ENCODE results near the gene MEIS3. TPM values are rescaled to one million over a fixed set of nuclear protein-coding genes. Genes with fewer than 3 reads are reported as not detected.

MEIS3 gene
- total RNA-seq, 1 experiment from 2014 or later = 1.3 TPM

DNA sequence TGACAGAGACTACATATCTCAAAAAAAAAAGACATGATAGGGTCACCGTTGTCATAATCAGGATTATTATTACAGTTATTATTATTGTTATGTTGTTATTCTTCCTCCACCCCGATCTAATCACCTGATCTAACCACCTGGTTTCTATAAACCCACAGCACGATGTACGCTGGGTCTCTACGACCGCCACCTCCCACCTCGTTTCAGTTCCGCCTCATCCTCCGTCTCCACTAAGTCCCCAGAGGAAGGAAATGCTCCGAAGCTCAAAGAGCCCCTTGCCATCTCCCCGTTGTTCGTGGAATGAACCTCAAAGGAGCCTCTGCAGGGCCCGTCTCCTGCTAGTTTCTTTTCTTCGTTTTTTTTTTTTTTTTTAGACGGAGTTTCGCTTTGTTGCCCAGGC lies 15.9 kb upstream of the MEIS3 start:
- TF ChIP-seq CTCF (conservative IDR thresholded peaks at IDR 0.05; ENCODE audit: low read depth, low read length) = no peak
- no peak for TF ChIP-seq EZH2phosphoT487 (IDR thresholded peaks at IDR 0.05; ENCODE audit: borderline replicate concordance, low read length)
- TF ChIP-seq EZH2 (IDR thresholded peaks at IDR 0.05; ENCODE audit: low read length, unreplicated experiment) = no peak
- ChIA-PET POLR2A (ENCODE audit: unreplicated experiment) (no interaction called here), CTCF (interaction anchor here (0.6 kb wide), 1 partner anchor 15 kb away, joined by 4 read pairs; no protein-coding TSS in a partner anchor)
- Histone ChIP-seq H3F3A (ENCODE audit: low read length, unreplicated experiment) (no peaks in the 10 kb centered on the region), H3K4me3 (ENCODE audit: low read length) (no peak overlapping the region), H3K9me2 (replicated peaks; ENCODE audit: low read length) (no peaks in the 10 kb centered on the region), H3K9ac (ENCODE audit: low read length) (no peak overlapping the region), H3K9me3 (ENCODE audit: low read length) (no peaks in the 10 kb centered on the region), H2AFZ (ENCODE audit: low read length) (no peak overlapping the region), H3K4me2 (ENCODE audit: low read length) (no peak overlapping the region), H3K27ac (ENCODE audit: low read length) (no peak overlapping the region), H4K20me1 (ENCODE audit: low read length) (no peaks in the 10 kb centered on the region), H3K4me1 (ENCODE audit: insufficient read depth, low read length) (no peaks in the 10 kb centered on the region), H3K79me2 (ENCODE audit: low read length) (no peaks in the 10 kb centered on the region), H3K27me3 (ENCODE audit: low read length) (no peaks in the 10 kb centered on the region), H3K36me3 (ENCODE audit: low read depth, low read length) (no peaks in the 10 kb centered on the region)
- no peak for DNase-seq
- intact Hi-C loops (cut with micrococcal nuclease) = loop anchor here (5.0 to 10.0 kb wide), 2 partner anchors 80 to 162 kb away; partner anchors contain the start of gene NAPA
- no peak for ATAC-seq
- no TSS peak for BruUV-seq (replicated peaks)

DNA sequence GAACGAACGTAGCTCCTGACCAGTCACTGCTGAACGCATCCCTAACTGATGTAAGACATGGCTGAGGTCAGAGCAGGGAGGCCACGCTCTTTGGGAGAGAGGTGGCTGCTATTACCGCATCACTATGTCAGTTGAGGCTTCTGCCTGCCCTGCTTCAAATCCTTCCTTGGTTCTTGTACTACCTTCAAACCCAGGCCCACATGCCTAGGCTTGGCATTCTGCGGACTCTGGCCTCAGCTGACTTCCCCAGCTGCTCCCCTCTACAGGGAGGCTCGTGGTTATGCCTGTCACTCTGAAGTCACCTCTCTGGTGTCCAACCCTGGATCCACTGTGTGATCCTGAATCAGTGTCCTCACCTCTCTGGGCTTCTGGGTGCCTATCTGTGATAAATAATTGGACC lies 14.8 kb upstream of the MEIS3 start:
- Histone ChIP-seq H3K79me2 (ENCODE audit: low read length) (no peaks in the 10 kb centered on the region), H3K27me3 (ENCODE audit: low read length) (no peaks in the 10 kb centered on the region), H3K9me2 (replicated peaks; ENCODE audit: low read length) (no peaks in the 10 kb centered on the region), H2AFZ (ENCODE audit: low read length) (no peak overlapping the region), H3K36me3 (ENCODE audit: low read depth, low read length) (no peaks in the 10 kb centered on the region), H3K9ac (ENCODE audit: low read length) (no peak overlapping the region), H3K4me2 (ENCODE audit: low read length) (no peak overlapping the region), H3F3A (ENCODE audit: low read length, unreplicated experiment) (no peaks in the 10 kb centered on the region), H3K9me3 (ENCODE audit: low read length) (no peaks in the 10 kb centered on the region), H3K4me3 (ENCODE audit: low read length) (no peak overlapping the region), H3K27ac (ENCODE audit: low read length) (no peak overlapping the region), H4K20me1 (ENCODE audit: low read length) (no peaks in the 10 kb centered on the region), H3K4me1 (ENCODE audit: insufficient read depth, low read length) (no peaks in the 10 kb centered on the region)
- BruUV-seq (replicated peaks) = no TSS peak
- DNase-seq (no peak), ATAC-seq (no peak)
- ChIA-PET CTCF (no interaction called here), POLR2A (ENCODE audit: unreplicated experiment) (no interaction called here)
- intact Hi-C loops (cut with micrococcal nuclease) = loop anchor here (10.0 kb wide), 1 partner anchor 81 kb away; the partner anchor contains the start of gene NAPA
- TF ChIP-seq EZH2phosphoT487 (IDR thresholded peaks at IDR 0.05; ENCODE audit: borderline replicate concordance, low read length) = no peak
- TF ChIP-seq CTCF (conservative IDR thresholded peaks at IDR 0.05; ENCODE audit: low read depth, low read length) = no peak
- TF ChIP-seq EZH2 (IDR thresholded peaks at IDR 0.05; ENCODE audit: low read length, unreplicated experiment) = no peak

DNA sequence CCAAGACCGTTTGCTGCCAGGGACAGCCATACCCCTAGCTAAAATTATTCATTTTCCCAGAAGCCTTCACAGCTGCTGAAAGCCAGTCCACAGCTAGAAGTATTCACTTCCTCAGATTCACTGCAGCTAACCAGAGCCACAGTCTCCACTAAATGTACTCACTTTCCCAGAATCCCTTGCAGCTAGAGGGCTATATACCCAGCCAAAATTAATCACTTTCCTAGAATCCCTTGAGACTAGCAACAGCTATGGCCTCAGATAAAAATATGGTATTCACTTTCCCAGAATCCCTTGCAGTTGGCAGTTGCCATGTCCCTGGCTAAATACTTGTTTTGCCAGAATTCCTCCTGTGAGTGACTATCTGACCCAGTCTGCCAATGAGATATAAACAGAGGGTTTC lies 13.8 kb upstream of the MEIS3 start:
- Histone ChIP-seq H3K9me2 (replicated peaks; ENCODE audit: low read length) (no peaks in the 10 kb centered on the region), H3K9me3 (ENCODE audit: low read length) (no peaks in the 10 kb centered on the region), H3K27me3 (ENCODE audit: low read length) (no peaks in the 10 kb centered on the region), H3K27ac (ENCODE audit: low read length) (no peak overlapping the region), H3K9ac (ENCODE audit: low read length) (no peak overlapping the region), H2AFZ (ENCODE audit: low read length) (no peak overlapping the region), H3K4me3 (ENCODE audit: low read length) (no peak overlapping the region), H4K20me1 (ENCODE audit: low read length) (no peaks in the 10 kb centered on the region), H3K79me2 (ENCODE audit: low read length) (no peaks in the 10 kb centered on the region), H3K36me3 (ENCODE audit: low read depth, low read length) (no peaks in the 10 kb centered on the region), H3F3A (ENCODE audit: low read length, unreplicated experiment) (no peaks in the 10 kb centered on the region), H3K4me1 (ENCODE audit: insufficient read depth, low read length) (peaks cover 4% of the 10 kb centered on the region; the same call in 1 of the 2 replicates), H3K4me2 (ENCODE audit: low read length) (no peak overlapping the region)
- ATAC-seq (no peak), DNase-seq (no peak)
- POLR2A ChIA-PET (ENCODE audit: unreplicated experiment) = interaction anchor here (0.6 kb wide), 1 partner anchor 79 kb away, joined by 5 read pairs; no protein-coding TSS in a partner anchor
- intact Hi-C loops (cut with micrococcal nuclease) = loop anchor here (10.0 kb wide), 1 partner anchor 82 kb away; the partner anchor contains the start of gene NAPA
- TF ChIP-seq CTCF (conservative IDR thresholded peaks at IDR 0.05; ENCODE audit: low read depth, low read length) = no peak
- CTCF ChIA-PET = no interaction called here
- BruUV-seq (replicated peaks) = no TSS peak

Data from PC-3 (cell line).